ENCODE data around the gene GAPDHS.

GRCh38 chr19:35546532-35546931 lies 13.3 kb downstream of the GAPDHS start:
- TF ChIP-seq POLR2A (IDR thresholded peaks at IDR 0.05; ENCODE audit: low read depth) (no peak), CTCF (IDR thresholded peaks at IDR 0.05) (no peak), EP300 (IDR thresholded peaks at IDR 0.05) (no peak), POLR2AphosphoS5 (IDR thresholded peaks at IDR 0.05) (no peak)

Measured in esophagus muscularis mucosa (tissue), 4 donors.